ENCODE results near the gene GRIP1.
"Not testable (repeated sequence)": the region's sequence is repeated elsewhere in the genome, so short reads cannot be mapped to it uniquely, and the experiment has no call there.

The GRIP1 gene

DNA sequence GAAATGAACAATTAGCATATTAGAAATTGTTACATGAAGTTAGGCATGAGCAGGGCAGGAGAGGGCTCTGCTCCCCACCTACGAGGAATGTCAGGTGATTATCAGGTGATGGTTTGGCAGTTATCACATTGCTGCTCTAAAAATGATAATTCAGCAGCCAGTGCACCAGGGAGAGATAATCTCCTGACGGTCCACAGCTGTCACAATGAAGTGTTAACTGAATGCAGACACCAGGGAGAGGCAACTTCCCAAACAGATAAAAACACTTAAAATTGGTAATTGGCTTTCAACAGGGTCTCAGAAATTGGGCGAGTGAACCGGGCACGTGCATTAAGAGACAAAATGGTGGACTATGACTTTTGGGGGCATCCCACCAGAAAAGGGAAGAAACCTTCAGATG is 176.0 kb downstream of the GRIP1 start:
- no peak overlapping the region for H3K4me3 ChIP-seq (ENCODE audit: low read depth, low read length)
- DNase-seq (ENCODE audit: low read depth) = no peak
- TF ChIP-seq, protein P1, sequence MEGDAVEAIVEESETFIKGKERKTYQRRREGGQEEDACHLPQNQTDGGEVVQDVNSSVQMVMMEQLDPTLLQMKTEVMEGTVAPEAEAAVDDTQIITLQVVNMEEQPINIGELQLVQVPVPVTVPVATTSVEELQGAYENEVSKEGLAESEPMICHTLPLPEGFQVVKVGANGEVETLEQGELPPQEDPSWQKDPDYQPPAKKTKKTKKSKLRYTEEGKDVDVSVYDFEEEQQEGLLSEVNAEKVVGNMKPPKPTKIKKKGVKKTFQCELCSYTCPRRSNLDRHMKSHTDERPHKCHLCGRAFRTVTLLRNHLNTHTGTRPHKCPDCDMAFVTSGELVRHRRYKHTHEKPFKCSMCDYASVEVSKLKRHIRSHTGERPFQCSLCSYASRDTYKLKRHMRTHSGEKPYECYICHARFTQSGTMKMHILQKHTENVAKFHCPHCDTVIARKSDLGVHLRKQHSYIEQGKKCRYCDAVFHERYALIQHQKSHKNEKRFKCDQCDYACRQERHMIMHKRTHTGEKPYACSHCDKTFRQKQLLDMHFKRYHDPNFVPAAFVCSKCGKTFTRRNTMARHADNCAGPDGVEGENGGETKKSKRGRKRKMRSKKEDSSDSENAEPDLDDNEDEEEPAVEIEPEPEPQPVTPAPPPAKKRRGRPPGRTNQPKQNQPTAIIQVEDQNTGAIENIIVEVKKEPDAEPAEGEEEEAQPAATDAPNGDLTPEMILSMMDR (IDR thresholded peaks at IDR 0.05; ENCODE audit: low read depth, low read length) = no peak

DNA sequence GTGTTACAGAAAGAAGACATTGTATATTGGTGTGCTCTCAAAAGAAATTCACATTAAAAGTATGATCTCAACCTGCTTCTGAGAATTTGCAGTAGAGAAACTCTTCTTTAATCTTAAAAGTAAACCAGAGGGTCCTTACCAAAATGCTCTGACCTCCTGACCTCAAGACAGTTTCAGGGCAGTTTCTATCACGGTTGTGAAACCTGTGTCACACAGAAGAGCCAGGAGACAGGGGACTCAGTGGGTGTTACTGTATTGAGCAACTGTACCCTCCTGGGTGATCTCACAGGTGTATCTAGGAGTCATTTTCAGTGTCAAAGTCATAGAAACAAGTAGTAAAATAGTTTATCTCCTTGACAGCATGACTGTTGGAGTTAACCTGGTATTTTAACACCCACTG is 178.0 kb downstream of the GRIP1 start:
- TF ChIP-seq MYC (IDR thresholded peaks at IDR 0.05; ENCODE audit: low read depth, low read length) (no peak), POLR2A (IDR thresholded peaks at IDR 0.05; ENCODE audit: extremely low read depth, insufficient read length) (no peak)
- TF ChIP-seq, protein P1 (IDR thresholded peaks at IDR 0.05; ENCODE audit: low read depth, low read length) = no peak
- TF ChIP-seq, protein P2, sequence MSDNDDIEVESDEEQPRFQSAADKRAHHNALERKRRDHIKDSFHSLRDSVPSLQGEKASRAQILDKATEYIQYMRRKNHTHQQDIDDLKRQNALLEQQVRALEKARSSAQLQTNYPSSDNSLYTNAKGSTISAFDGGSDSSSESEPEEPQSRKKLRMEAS (IDR thresholded peaks at IDR 0.05; ENCODE audit: low read depth, low read length) = no peak
- no peak for DNase-seq (ENCODE audit: low read depth)
- no peak overlapping the region for H3K4me3 ChIP-seq (ENCODE audit: low read depth, low read length)

- TF ChIP-seq POLR2A (IDR thresholded peaks at IDR 0.05; ENCODE audit: extremely low read depth, insufficient read length) (no peak), MYC (IDR thresholded peaks at IDR 0.05; ENCODE audit: low read depth, low read length) (no peak)
- TF ChIP-seq, protein P2 (IDR thresholded peaks at IDR 0.05; ENCODE audit: low read depth, low read length) = no peak
- TF ChIP-seq, protein P1 (IDR thresholded peaks at IDR 0.05; ENCODE audit: low read depth, low read length) = no peak
- DNase-seq (ENCODE audit: low read depth) = no peak
- no peak overlapping the region for H3K4me3 ChIP-seq (ENCODE audit: low read depth, low read length)
These were observed 178.8 kb downstream of the GRIP1 start for GRCh38 chr12:66500091-66500490.

DNA sequence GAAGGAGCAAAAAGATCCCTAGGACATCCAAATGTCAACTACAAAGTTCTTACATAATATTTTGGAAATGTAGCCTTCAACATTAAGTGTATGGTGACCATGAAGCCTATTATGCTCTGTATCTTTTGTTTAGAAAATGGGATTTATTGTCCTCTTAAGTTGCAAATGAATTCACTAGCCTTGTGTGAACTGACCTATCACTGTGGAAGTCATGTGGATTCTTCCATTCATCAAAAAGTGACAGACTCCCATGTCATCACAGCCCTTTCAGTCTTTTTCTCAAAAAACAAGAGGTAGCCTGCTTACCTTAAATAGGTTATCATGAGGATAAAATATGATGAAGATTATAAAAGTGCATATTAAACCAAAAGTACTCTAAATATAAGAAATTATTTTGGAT is 179.9 kb downstream of the GRIP1 start:
- H3K4me3 ChIP-seq (ENCODE audit: low read depth, low read length) = no peak overlapping the region
- no peak for DNase-seq (ENCODE audit: low read depth)
- TF ChIP-seq, protein P2 (IDR thresholded peaks at IDR 0.05; ENCODE audit: low read depth, low read length) = no peak
- TF ChIP-seq MYC (IDR thresholded peaks at IDR 0.05; ENCODE audit: low read depth, low read length) (no peak), POLR2A (IDR thresholded peaks at IDR 0.05; ENCODE audit: extremely low read depth, insufficient read length) (no peak)
- TF ChIP-seq, protein P1 (IDR thresholded peaks at IDR 0.05; ENCODE audit: low read depth, low read length) = no peak

GRCh38 chr12:66498059-66498458 is 180.8 kb downstream of the GRIP1 start:
- not testable (repeated sequence) for H3K4me3 ChIP-seq (ENCODE audit: low read depth, low read length); DNase-seq (ENCODE audit: low read depth)

- TF ChIP-seq POLR2A (IDR thresholded peaks at IDR 0.05; ENCODE audit: extremely low read depth, insufficient read length) (no peak), MYC (IDR thresholded peaks at IDR 0.05; ENCODE audit: low read depth, low read length) (no peak)
- TF ChIP-seq, protein P1 (IDR thresholded peaks at IDR 0.05; ENCODE audit: low read depth, low read length) = no peak
- TF ChIP-seq, protein P2 (IDR thresholded peaks at IDR 0.05; ENCODE audit: low read depth, low read length) = no peak
- H3K4me3 ChIP-seq (ENCODE audit: low read depth, low read length) = no peak overlapping the region
- DNase-seq (ENCODE audit: low read depth) = no peak
These were observed 181.6 kb downstream of the GRIP1 start for GRCh38 chr12:66497008-66497897.

Measured in NB4 (cell line).